ENCODE results near the gene SORL1-AS1.

Gene SORL1-AS1

DNA sequence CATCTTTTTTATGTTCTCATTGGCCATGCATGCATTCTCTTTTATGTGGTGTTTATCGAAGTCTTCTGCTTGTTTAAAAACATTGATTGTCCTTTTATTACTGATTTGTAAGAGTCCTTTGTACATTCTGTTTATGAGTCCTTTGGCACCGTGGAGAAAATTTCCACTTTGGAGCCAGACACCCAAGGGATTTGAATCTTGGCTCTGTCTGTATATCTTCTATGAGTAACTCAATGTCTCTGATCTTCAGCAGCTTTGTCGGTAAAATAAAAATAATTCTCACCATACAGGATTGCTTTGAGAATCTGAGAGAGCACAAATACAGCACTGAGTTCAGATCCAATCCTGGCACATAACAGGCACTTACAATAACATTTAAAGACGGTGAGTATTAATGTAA lies 13.4 kb downstream of the SORL1-AS1 start:
- peaks cover 38% of the 10 kb centered on the region for H3K27me3 ChIP-seq (ENCODE audit: insufficient read depth, low read length)
- no peak overlapping the region for H3K4me3 ChIP-seq (ENCODE audit: insufficient read depth, low read length)
- TF ChIP-seq, protein P1, sequence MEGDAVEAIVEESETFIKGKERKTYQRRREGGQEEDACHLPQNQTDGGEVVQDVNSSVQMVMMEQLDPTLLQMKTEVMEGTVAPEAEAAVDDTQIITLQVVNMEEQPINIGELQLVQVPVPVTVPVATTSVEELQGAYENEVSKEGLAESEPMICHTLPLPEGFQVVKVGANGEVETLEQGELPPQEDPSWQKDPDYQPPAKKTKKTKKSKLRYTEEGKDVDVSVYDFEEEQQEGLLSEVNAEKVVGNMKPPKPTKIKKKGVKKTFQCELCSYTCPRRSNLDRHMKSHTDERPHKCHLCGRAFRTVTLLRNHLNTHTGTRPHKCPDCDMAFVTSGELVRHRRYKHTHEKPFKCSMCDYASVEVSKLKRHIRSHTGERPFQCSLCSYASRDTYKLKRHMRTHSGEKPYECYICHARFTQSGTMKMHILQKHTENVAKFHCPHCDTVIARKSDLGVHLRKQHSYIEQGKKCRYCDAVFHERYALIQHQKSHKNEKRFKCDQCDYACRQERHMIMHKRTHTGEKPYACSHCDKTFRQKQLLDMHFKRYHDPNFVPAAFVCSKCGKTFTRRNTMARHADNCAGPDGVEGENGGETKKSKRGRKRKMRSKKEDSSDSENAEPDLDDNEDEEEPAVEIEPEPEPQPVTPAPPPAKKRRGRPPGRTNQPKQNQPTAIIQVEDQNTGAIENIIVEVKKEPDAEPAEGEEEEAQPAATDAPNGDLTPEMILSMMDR (IDR thresholded peaks at IDR 0.05; ENCODE audit: extremely low read depth, low read depth, low read length), result no peak
- no peak overlapping the region for H2AFZ ChIP-seq (ENCODE audit: low read length)
- no peaks in the 10 kb centered on the region for H3K79me2 ChIP-seq (ENCODE audit: insufficient read depth, low read length)
- no peak overlapping the region for H3K4me2 ChIP-seq (ENCODE audit: insufficient read depth, low read length)
- no peaks in the 10 kb centered on the region for H3K9me3 ChIP-seq (ENCODE audit: low read depth, low read length)
- no peaks in the 10 kb centered on the region for H3K36me3 ChIP-seq (ENCODE audit: insufficient read depth, low read length)
- H3K27ac ChIP-seq (ENCODE audit: low read depth, low read length), result no peak overlapping the region
- H3K4me1 ChIP-seq (ENCODE audit: insufficient read depth, low read length), result no peaks in the 10 kb centered on the region
- DNase-seq (ENCODE audit: insufficient read length, low spot score, missing footprints), result no peak
- no peaks in the 10 kb centered on the region for H4K20me1 ChIP-seq (ENCODE audit: insufficient read depth, low read length)

DNA sequence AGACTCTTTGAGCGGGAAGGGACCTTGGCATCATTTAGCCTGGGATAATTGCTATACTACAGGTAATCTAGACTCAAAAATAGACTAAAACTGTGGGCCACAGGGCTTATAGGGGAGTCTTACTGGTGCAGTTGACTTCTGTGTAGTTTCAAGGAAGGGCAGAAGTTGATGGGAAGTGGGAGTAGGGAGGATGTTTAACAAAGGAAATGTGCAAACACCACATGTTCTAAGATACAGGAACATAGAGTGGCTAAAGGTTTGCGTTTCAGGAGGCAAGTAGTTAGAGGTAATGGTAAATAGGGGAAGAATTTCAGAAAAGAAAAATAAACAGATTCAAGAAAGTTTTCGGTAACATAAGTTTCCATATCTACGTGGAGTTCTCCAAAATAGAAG lies 15.1 kb downstream of the SORL1-AS1 start:
- H3K9me3 ChIP-seq (ENCODE audit: low read depth, low read length), result no peaks in the 10 kb centered on the region
- peaks cover 30% of the 10 kb centered on the region for H3K27me3 ChIP-seq (ENCODE audit: insufficient read depth, low read length)
- no peaks in the 10 kb centered on the region for H4K20me1 ChIP-seq (ENCODE audit: insufficient read depth, low read length)
- H3K4me3 ChIP-seq (ENCODE audit: insufficient read depth, low read length), result no peak overlapping the region
- no peaks in the 10 kb centered on the region for H3K79me2 ChIP-seq (ENCODE audit: insufficient read depth, low read length)
- TF ChIP-seq, protein P1 (IDR thresholded peaks at IDR 0.05; ENCODE audit: extremely low read depth, low read depth, low read length), result no peak
- DNase-seq (ENCODE audit: insufficient read length, low spot score, missing footprints), result no peak
- H2AFZ ChIP-seq (ENCODE audit: low read length), result no peak overlapping the region
- no peak overlapping the region for H3K4me2 ChIP-seq (ENCODE audit: insufficient read depth, low read length)
- H3K36me3 ChIP-seq (ENCODE audit: insufficient read depth, low read length), result no peaks in the 10 kb centered on the region
- H3K27ac ChIP-seq (ENCODE audit: low read depth, low read length), result no peak overlapping the region
- H3K4me1 ChIP-seq (ENCODE audit: insufficient read depth, low read length), result no peaks in the 10 kb centered on the region

DNA sequence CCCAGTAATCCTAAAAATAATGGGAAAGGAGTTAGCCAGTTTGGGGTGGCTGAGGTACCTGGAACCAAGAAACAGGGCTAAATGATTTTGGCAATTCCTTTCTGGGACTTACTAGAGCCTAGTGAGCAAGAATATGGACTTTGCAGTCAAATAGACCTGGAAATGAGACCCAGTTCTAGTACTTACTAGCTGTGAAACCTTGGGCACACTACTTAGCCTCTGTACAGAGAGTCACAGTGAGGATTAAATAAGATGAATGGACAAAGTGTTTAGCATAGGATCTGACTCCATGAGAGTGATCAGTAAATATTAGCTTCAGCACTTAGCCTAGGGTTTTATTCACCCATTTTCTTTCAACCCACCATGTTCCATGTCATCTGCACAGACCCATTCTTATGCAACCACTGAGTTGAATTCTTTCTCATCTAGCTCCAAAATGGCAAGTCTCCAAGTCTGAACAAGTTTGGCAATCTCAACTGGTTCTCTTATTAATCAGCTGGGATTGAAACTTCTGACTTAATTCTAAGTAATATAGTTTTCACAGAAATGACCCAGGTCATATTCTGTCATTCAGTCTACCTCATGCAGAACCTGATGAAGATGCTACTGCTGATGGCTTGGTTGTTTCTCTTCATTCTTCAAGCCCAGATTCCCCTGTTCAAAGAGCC lies 15.6 kb downstream of the SORL1-AS1 start:
- H3K27ac ChIP-seq (ENCODE audit: low read depth, low read length), result no peak overlapping the region
- no peak overlapping the region for H3K4me2 ChIP-seq (ENCODE audit: insufficient read depth, low read length)
- peaks cover 30% of the 10 kb centered on the region for H3K27me3 ChIP-seq (ENCODE audit: insufficient read depth, low read length)
- H3K4me1 ChIP-seq (ENCODE audit: insufficient read depth, low read length), result no peaks in the 10 kb centered on the region
- no peak overlapping the region for H3K4me3 ChIP-seq (ENCODE audit: insufficient read depth, low read length)
- TF ChIP-seq, protein P1 (IDR thresholded peaks at IDR 0.05; ENCODE audit: extremely low read depth, low read depth, low read length), result no peak
- no peaks in the 10 kb centered on the region for H4K20me1 ChIP-seq (ENCODE audit: insufficient read depth, low read length)
- no peaks in the 10 kb centered on the region for H3K9me3 ChIP-seq (ENCODE audit: low read depth, low read length)
- no peak for DNase-seq (ENCODE audit: insufficient read length, low spot score, missing footprints)
- no peaks in the 10 kb centered on the region for H3K79me2 ChIP-seq (ENCODE audit: insufficient read depth, low read length)
- H3K36me3 ChIP-seq (ENCODE audit: insufficient read depth, low read length), result no peaks in the 10 kb centered on the region
- H2AFZ ChIP-seq (ENCODE audit: low read length), result no peak overlapping the region

DNA sequence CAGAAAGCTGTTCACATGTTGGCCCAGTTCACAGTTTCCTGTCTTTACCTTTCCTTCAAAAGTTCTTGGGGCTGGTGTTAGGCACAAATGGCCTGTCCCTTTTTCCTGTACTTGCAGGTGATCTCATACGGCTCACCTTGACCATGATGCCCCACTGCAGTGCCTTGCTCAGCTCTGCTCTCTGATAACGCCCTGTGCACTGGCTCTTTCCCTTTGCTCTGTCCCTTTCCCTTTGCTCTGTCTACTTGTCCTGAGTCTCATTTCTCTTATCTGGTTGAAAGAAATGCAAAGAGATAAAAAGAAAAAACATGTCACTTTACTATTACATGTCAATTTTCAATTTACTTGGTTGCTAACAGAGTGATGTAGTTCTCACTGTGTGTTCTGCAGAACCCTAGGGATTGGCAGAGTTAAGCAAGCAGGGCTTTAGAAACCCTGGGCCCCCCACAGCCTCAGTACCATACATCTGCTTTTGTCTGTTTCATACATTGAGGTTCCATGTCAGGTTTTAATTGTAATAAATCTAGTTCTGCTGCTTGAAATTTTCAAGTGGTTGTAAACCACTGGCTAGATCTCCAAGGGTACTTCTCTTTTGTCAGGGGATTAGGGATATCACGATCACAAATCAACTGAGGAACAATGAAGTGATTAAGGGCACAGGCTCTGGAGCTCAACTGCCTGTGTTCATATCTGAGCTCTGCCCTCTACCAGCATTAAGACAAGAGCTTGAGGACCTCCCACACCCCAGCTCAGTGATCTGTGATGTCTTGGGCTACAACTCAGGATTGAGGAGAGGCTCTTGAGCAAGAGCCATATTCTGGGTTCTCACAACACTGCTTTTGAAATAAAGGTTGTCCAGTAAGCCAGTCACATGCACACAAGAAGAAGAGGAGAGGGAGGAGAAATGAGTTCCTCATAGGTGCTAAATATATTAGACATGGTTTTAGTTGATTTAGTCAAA lies 16.9 kb downstream of the SORL1-AS1 start:
- Histone ChIP-seq H3K36me3 (ENCODE audit: insufficient read depth, low read length) (no peaks in the 10 kb centered on the region), H3K4me1 (ENCODE audit: insufficient read depth, low read length) (no peaks in the 10 kb centered on the region), H2AFZ (ENCODE audit: low read length) (no peak overlapping the region), H3K4me3 (ENCODE audit: insufficient read depth, low read length) (no peak overlapping the region), H4K20me1 (ENCODE audit: insufficient read depth, low read length) (no peaks in the 10 kb centered on the region), H3K9me3 (ENCODE audit: low read depth, low read length) (no peaks in the 10 kb centered on the region), H3K4me2 (ENCODE audit: insufficient read depth, low read length) (no peak overlapping the region), H3K79me2 (ENCODE audit: insufficient read depth, low read length) (no peaks in the 10 kb centered on the region), H3K27ac (ENCODE audit: low read depth, low read length) (no peak overlapping the region), H3K27me3 (ENCODE audit: insufficient read depth, low read length) (peaks cover 30% of the 10 kb centered on the region)
- TF ChIP-seq, protein P1 (IDR thresholded peaks at IDR 0.05; ENCODE audit: extremely low read depth, low read depth, low read length), result no peak
- no peak for DNase-seq (ENCODE audit: insufficient read length, low spot score, missing footprints)

Data from osteoblast (primary cell).